GM21423 (cell line): ENCODE data around the gene XIRP2.
"Not testable (repeated sequence)": the region's sequence is repeated elsewhere in the genome, so short reads cannot be mapped to it uniquely, and the experiment has no call there.

ENCODE experiments used
- ATAC-seq: cut with Tn5 transposase; IDR thresholded peaks from one replicate; pipeline ENCODE4 v1.9.1; 2021; ENCODE audit warnings: mild to moderate bottlenecking, moderate library complexity; ENCODE audit not compliant: unreplicated experiment

Gene XIRP2

GRCh38 chr2:167048829-167049228, 160.5 kb downstream of the XIRP2 start:
- no peak for ATAC-seq

DNA sequence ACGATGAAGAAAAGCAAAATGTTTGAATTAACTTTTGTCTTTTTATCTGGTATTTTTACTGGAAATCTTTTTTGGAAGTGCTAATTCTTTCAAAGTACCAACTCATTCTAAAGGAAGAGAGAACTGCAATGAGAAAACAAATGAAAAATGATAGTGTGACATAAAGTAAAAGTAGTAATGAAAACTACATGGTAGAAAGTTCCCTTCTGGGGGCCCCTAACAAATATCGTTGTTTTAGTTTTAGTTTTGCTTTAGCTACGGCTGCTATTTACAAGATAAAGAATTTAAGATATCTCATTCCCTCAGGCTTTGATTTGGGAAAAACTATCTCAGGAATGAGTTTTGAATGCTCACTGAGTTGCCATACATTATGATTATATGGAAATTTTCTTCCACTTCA, 161.4 kb downstream of the XIRP2 start:
- no peak for ATAC-seq

GRCh38 chr2:167052825-167053224, 164.5 kb downstream of the XIRP2 start:
- no peak for ATAC-seq

DNA sequence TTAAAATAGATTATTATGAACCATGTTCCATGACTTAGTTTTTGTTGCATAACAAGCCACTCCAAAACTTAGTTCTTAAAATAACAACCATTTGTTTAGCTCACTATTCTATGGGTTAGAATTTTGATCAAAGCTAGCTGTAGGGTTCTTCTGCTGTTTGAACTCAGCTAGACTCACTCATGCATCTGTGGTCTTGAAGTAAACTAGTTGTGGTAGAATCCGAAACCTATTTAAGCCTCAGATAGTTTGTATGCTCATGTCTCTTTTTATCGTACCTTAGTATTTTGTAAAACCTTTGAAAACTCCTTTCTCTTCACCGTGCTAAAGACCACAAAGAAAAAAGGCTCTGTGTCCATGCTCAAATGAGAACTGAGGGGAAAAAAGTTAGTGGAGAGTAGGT, 166.6 kb downstream of the XIRP2 start:
- no peak for ATAC-seq

DNA sequence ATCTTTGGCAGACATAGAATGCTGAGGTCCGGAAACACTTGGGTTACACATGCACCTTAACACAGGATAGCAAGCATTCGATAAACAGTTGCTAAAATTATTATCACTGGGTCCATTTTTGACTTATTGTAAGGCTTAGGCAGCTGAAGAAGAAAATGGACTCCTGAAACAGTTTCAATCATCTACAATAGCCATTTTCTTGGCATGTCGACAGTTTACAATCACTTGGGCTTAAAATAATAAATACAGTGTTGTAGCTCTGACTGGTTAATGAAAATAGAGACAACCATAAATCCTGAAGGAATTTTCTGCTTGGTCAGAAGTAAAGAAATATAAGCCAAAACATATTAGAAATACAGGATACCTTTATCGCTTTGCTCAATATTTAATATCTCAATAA, 169.2 kb downstream of the XIRP2 start:
- no peak for ATAC-seq

- ATAC-seq = no peak
Measured at GRCh38 chr2:167059173-167059572, 170.9 kb downstream of the XIRP2 start.

DNA sequence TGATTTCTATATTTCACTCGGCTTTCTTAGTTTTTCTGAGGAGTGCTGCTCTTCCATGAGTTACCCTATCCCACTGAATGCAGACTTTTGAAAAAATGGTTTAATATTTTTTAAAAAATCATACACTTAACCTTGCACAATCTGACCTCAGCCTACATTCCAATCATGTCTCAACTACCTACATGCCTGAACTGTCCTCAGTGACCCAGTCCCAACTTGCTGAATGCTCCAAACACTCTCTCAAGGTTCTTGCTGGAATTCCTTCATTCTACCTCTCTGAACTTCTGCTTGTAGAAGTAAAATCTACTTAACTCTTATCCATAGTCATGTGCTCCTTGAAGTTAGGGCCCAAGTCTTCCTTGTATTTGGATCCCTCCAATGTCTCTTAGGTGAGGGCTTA, 181.6 kb downstream of the XIRP2 start:
- no peak for ATAC-seq

DNA sequence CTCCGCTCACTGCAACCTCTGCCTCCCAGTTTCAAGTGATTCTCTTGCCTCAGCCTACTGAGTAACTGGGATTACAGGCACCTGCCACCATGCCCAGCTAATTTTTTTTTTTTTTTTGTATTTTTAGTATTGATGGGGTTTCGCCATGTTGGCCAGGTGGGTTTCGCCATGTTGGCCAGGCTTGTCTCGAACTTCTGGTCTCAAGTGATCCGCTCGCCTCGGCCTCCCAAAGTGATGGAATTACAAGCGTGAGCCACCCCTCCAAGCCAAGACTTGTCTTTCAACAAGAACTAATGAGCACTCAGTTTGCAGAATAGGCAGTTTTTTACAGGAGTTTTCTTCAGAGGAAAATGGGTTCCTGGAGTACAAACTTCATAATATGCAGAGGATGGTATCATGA, 187.4 kb downstream of the XIRP2 start:
- not testable (repeated sequence) for ATAC-seq

GRCh38 chr2:167098931-167099330, 210.7 kb downstream of the XIRP2 start:
- not testable (repeated sequence) for ATAC-seq

- no peak for ATAC-seq
Measured at GRCh38 chr2:167100506-167100905, 212.2 kb downstream of the XIRP2 start.

GRCh38 chr2:167103028-167103756, 214.9 kb downstream of the XIRP2 start:
- no peak for ATAC-seq

- no peak for ATAC-seq
Measured at GRCh38 chr2:167103757-167104133, 215.5 kb downstream of the XIRP2 start.

DNA sequence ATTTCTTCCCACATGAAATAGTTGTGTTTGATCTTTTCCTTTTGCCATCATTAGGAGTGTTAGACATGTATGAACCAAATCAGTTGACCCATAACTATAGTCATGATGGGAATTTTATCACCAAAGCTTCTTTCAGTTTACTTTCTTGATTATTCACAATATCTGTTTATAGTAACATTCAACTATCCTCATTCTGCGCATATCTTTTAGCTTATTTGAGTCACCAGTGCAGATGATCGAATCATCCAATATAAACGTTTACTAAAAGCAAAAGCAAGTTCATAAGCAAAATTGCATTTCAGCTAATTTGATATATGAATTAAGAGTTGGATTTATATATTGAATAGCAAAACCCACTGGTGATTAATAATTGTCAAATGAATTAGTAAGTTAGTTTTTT, 216.4 kb downstream of the XIRP2 start:
- ATAC-seq = no peak

DNA sequence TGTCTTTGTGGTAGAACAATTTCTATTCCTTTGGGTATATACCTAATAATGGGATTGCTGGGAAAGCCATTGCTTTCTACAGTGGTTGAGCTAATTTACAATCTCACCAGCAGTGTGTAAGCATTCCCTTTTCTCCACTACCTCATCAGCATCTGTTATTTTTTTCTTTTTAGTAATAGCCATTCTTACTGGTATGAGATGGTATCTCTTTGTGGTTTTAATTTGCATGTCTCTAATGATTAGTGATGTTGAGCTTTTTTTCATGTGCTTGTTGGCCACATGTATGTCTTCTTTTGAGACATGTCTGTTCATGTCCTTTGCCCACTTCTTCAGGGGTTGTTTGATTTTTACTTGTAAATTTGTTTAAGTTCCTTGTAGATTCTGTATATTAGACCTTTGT, 221.4 kb downstream of the XIRP2 start:
- ATAC-seq = not testable (repeated sequence)

DNA sequence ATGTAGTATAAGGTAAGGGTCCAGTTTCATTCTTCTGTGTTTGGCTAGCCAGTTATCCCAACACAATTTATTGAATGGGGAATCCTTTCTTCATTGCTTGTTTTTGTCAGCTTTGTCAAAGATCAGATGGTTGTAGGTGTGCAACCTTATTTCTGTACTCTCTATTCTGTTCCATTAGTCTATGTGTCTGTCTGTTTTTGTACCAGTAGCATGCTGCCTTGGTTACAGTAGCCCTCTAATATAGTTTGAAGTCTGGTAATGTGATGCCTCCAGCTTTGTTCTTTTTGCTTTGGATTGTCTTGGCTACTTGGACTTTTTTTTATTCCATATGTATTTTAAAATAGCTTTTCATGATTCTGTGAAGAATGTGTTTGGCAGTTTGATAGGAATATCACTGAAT, 222.1 kb downstream of the XIRP2 start:
- ATAC-seq = no peak

- no peak for ATAC-seq
Measured at GRCh38 chr2:167114018-167114417, 225.7 kb downstream of the XIRP2 start.

DNA sequence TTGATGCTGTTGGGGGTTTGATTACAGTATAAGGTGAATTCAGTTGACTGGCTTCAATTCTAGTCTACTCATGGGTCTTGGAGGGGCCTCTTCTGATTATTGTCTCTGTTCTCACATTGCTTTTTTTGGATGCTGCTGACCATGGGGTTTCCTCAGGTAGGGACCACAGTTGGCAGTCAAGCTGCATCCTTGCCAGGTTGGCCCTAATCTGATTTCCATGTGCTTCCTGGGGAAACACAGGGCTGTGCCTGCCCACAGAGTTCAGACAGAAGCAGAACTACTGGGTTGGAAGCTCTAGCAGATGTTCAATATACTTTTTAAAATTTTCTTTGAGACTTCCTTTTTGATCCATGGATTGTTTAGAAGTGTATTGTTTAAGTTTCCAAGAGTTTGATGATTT, 227.3 kb downstream of the XIRP2 start:
- ATAC-seq = no peak

- ATAC-seq = no peak
Measured at GRCh38 chr2:167122389-167122788, 234.1 kb downstream of the XIRP2 start.

DNA sequence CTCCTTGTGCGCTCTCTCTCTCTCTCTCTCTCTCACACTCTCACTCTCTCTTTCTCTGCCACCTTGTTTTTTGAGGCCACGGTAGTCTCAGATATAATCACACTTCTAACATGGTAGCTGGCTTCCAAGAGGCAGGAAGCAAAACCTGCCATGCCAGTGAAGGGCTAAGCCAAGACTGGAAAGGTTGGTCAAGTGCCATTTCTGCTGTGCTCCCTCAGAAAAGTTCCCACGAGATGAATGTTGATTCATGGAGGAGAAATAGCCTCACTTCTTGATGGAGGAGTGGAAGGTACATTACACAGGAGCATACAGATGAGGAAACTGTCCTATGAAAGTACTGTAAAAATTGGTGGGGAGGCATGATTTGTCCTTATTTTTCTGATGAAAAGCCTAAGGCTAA, 237.9 kb downstream of the XIRP2 start:
- no peak for ATAC-seq

DNA sequence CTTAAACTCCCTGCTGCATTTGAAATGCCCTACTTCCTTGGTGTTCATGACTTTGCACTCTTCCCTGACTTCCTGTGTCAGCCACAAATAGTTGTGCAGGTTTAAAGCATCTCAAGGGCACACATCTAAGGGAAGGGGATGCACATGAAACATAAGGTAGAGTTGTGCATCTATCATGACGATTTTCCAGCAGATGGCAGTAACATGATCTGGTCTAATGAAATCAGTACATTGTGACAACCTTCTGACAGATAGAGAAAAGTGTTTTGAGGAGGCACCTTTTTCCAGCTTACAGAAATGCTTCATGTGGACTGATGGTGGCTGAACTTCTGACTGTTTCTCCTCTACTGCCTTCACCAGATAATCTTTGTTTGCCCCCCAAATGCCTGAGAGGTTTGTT, 238.9 kb downstream of the XIRP2 start:
- no peak for ATAC-seq

DNA sequence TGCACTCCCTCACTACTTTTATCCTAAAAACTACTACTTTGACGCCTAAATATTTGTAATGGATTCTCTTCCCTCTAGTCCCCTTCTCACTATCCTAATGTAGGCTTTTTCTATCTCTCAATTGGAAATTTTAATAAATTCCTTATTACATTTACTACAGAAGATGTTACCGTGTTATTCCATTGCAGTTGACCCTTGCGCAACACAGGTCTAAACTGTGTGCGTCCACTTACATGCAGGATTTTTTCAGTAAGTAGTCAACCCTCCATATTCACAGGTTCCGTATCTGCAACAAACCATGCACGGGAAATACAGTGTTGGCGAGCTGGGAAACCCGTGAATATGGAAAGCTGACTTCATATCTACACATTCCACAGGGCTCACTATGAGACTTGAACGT, 239.8 kb downstream of the XIRP2 start:
- no peak for ATAC-seq

- no peak for ATAC-seq
Measured at GRCh38 chr2:167132066-167132465, 243.8 kb downstream of the XIRP2 start.

DNA sequence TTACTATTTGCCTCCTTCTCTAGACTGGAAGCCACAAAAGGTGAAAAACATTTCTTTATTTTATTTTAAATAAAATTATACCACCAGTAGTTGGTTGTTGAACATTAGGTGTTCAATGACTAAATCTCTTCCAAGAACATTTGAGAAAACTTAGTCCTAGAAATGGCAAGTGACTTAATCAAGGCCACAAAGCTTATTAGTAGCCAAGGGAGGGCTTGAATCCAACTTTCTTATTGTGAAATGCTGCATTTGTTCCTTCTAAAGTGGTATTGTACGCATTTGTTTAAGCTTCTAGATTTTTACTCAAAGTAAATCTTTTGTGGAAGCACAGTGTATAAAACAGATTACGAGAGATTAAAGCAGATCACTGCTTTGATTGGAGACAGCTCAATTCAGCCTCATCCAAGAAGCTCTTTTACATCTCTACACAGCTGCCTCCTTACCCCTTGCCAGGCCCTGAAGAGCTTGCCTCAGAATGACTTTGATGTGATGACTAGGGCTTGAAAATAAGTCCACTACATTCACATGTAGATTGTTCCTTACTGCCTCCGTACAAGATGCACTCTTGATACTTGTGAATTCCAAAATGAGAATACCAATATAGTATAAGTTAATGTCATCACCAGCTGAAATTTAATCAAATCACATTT, 244.8 kb downstream of the XIRP2 start:
- no peak for ATAC-seq
